H1 (cell line): Measurements from ENCODE around the gene FOXI1. TPM values are rescaled to one million over a fixed set of nuclear protein-coding genes. Genes with fewer than 3 reads are reported as not detected.

Source experiments
- CTCF ChIA-PET: fragments of 300-600 bp; sonication (Branson Sonifier 250); formaldehyde crosslinking; loops from one replicate; lab custom pipeline; 2021; ENCODE audit not compliant: partially characterized antibody; lab: Charles Lee
- POLR2A ChIA-PET: fragments of 300-600 bp; sonication (Branson Sonifier 250); formaldehyde crosslinking; loops from one replicate; lab custom pipeline; 2021; ENCODE audit warnings: inconsistent platforms; ENCODE audit not compliant: partially characterized antibody; lab: Charles Lee
- DNase-seq, 2 experiments: peaks; one replicate each; pipeline versions ENCODE4 v3.0.0 to v3.0.0-alpha.2; 2010 to 2022; ENCODE audit warnings: low spot score in 2 of 2, low read depth in 1 of 2, mixed read lengths in 1 of 2
- FAIRE-seq: peaks from 2 replicates; lab custom pipeline; 2011; peaks lifted over from hg19 to GRCh38; lab: Jason Lieb, UNC
- H2AFZ ChIP-seq: 2 replicates; pipeline ENCODE4 v1.8.1; 2012; ENCODE audit warnings: low read length, inconsistent platforms
- H2AK5ac ChIP-seq: 2 replicates; pipeline ENCODE4 v1.6.1; 2013; ENCODE audit warnings: low read depth, low read length
- H2BK120ac ChIP-seq: replicated peaks from 2 replicates; pipeline ENCODE3; 2013; ENCODE audit warnings: low read depth, low read length, inconsistent platforms
- H2BK12ac ChIP-seq: 2 replicates; pipeline ENCODE4 v1.6.1; 2013; ENCODE audit warnings: low read depth, low read length
- H2BK15ac ChIP-seq: 2 replicates; pipeline ENCODE4 v1.6.1; 2013; ENCODE audit warnings: low read length
- H2BK20ac ChIP-seq: 2 replicates; pipeline ENCODE4 v1.6.1; 2013; ENCODE audit warnings: low read length
- H2BK5ac ChIP-seq: 2 replicates; pipeline ENCODE4 v1.6.1; 2013; ENCODE audit warnings: low read depth, low read length
- H3K14ac ChIP-seq: 2 replicates; pipeline ENCODE4 v1.6.1; 2013; ENCODE audit warnings: inconsistent platforms; ENCODE audit not compliant: insufficient read length
- H3K18ac ChIP-seq: 2 replicates; pipeline ENCODE4 v1.6.1; 2013; ENCODE audit warnings: low read length; ENCODE audit errors: extremely low read depth
- H3K23ac ChIP-seq: 2 replicates; pipeline ENCODE4 v1.6.1; 2013; ENCODE audit warnings: inconsistent platforms; ENCODE audit not compliant: insufficient read length
- H3K23me2 ChIP-seq: 2 replicates; pipeline ENCODE4 v1.6.1; 2013; ENCODE audit warnings: low read depth, low read length
- H3K27ac ChIP-seq: 2 replicates; pipeline ENCODE4 v1.6.1; 2011; ENCODE audit warnings: low read depth, low read length, inconsistent platforms
- H3K27me3 ChIP-seq, 4 experiments: replicated peaks in 1 of 4; 1 replicate in 1 of 4; 2 replicates in 3 of 4; pipeline versions ENCODE4 v1.6.1 to v1.8.1; 2011 to 2013; ENCODE audit warnings: low read length in 3 of 4, mild to moderate bottlenecking in 3 of 4, inconsistent platforms in 2 of 4, mixed read lengths in 2 of 4, moderate library complexity in 1 of 4; ENCODE audit not compliant: control insufficient read depth in 3 of 4, insufficient read depth in 3 of 4; ENCODE audit errors: extremely low read depth in 1 of 4
- H3K36me3 ChIP-seq, 4 experiments: 2 replicates each; pipeline versions ENCODE4 v1.6.1 to v1.8.1; 2011 to 2013; ENCODE audit warnings: mild to moderate bottlenecking in 4 of 4, low read length in 3 of 4, moderate library complexity in 2 of 4, control low read depth in 1 of 4, inconsistent platforms in 1 of 4; ENCODE audit not compliant: insufficient read depth in 4 of 4, control insufficient read depth in 2 of 4
- H3K4ac ChIP-seq: replicated peaks from 2 replicates; pipeline ENCODE3; 2013; ENCODE audit warnings: low read length, low read depth, mixed read lengths, inconsistent platforms; ENCODE audit not compliant: insufficient read length
- H3K4me1 ChIP-seq, 4 experiments: replicated peaks in 1 of 4; 1 replicate in 1 of 4; 2 replicates in 3 of 4; pipeline versions ENCODE4 v1.6.1 to v1.8.1; 2011 to 2013; ENCODE audit warnings: low read length in 3 of 4, inconsistent platforms in 2 of 4, mixed read lengths in 1 of 4; ENCODE audit not compliant: insufficient read depth in 4 of 4, control insufficient read depth in 3 of 4
- H3K4me2 ChIP-seq, 2 experiments: 2 replicates each; pipeline versions ENCODE4 v1.6.1 to v1.8.1; 2011 to 2013; ENCODE audit warnings: low read depth in 2 of 2, low read length in 2 of 2, control low read depth in 1 of 2, inconsistent platforms in 1 of 2, mild to moderate bottlenecking in 1 of 2; ENCODE audit not compliant: insufficient read depth in 1 of 2
- H3K4me3 ChIP-seq, 4 experiments: fragments of 200-600, 300-600 bp in 1 of 4; sonication (generic), shearing (Covaris generic), sonication (Bioruptor Twin) in 1 of 4; 2 replicates each; pipeline versions ENCODE4 v1.5.1 to v1.8.1; 2011 to 2016; ENCODE audit warnings: low read length in 4 of 4, low read depth in 3 of 4, control low read depth in 2 of 4, inconsistent platforms in 2 of 4, mild to moderate bottlenecking in 2 of 4, mixed read lengths in 1 of 4, moderate library complexity in 1 of 4; ENCODE audit not compliant: insufficient read depth in 2 of 4; ENCODE audit errors: extremely low read depth in 1 of 4
- H3K56ac ChIP-seq: replicated peaks from 2 replicates; pipeline ENCODE3; 2013; ENCODE audit warnings: low read depth, mild to moderate bottlenecking, mixed read lengths, low read length, inconsistent platforms; ENCODE audit not compliant: insufficient read length
- H3K79me1 ChIP-seq: 2 replicates; pipeline ENCODE4 v1.6.1; 2013; ENCODE audit warnings: low read depth, low read length, control low read depth
- H3K79me2 ChIP-seq, 2 experiments: 2 replicates each; pipeline versions ENCODE4 v1.6.1 to v1.8.1; 2012 to 2013; ENCODE audit warnings: low read length in 2 of 2, mild to moderate bottlenecking in 2 of 2, inconsistent platforms in 1 of 2; ENCODE audit not compliant: insufficient read depth in 2 of 2, control insufficient read depth in 1 of 2
- H3K9ac ChIP-seq, 4 experiments: replicated peaks in 1 of 4; 1 replicate in 1 of 4; 2 replicates in 3 of 4; pipeline versions ENCODE4 v1.6.1 to v1.8.1; 2011 to 2013; ENCODE audit warnings: low read depth in 3 of 4, low read length in 3 of 4, control low read depth in 2 of 4, mild to moderate bottlenecking in 2 of 4, moderate library complexity in 2 of 4, inconsistent platforms in 1 of 4; ENCODE audit errors: extremely low read depth in 1 of 4
- H3K9me3 ChIP-seq, 2 experiments: 2 replicates each; pipeline versions ENCODE4 v1.6.1 to v1.8.1; 2012 to 2013; ENCODE audit warnings: mild to moderate bottlenecking in 2 of 2, moderate library complexity in 2 of 2, control low read depth in 1 of 2, inconsistent platforms in 1 of 2, low read depth in 1 of 2, low read length in 1 of 2, mixed read lengths in 1 of 2; ENCODE audit not compliant: insufficient read depth in 2 of 2
- H4K20me1 ChIP-seq, 2 experiments: replicated peaks in 1 of 2; 2 replicates each; pipeline versions ENCODE3 to v1.8.1; 2011 to 2013; ENCODE audit warnings: inconsistent platforms in 2 of 2, low read length in 2 of 2, mild to moderate bottlenecking in 1 of 2; ENCODE audit not compliant: insufficient read depth in 2 of 2, control insufficient read depth in 1 of 2
- H4K5ac ChIP-seq: 2 replicates; pipeline ENCODE4 v1.6.1; 2013; ENCODE audit warnings: low read length, low read depth, mixed read lengths, inconsistent platforms; ENCODE audit not compliant: insufficient read length
- H4K8ac ChIP-seq: 2 replicates; pipeline ENCODE4 v1.8.0; 2013; ENCODE audit warnings: mild to moderate bottlenecking, moderate library complexity, low read length, inconsistent platforms; ENCODE audit not compliant: insufficient read depth; ENCODE audit errors: extremely low read depth
- H4K91ac ChIP-seq: replicated peaks from 2 replicates; pipeline ENCODE3; 2013; ENCODE audit warnings: low read length, mixed read lengths, inconsistent platforms; ENCODE audit not compliant: insufficient read length
- ATF3 ChIP-seq: IDR thresholded peaks from 2 replicates; pipeline ENCODE4 v1.6.1; 2011; ENCODE audit warnings: low read depth, mild to moderate bottlenecking, low read length; ENCODE audit not compliant: insufficient read depth
- CBX5 ChIP-seq: fragments of 300-800, 300-1000 bp; sonication (generic); IDR thresholded peaks from 2 replicates; pipeline ENCODE4 v1.7.1; 2016; ENCODE audit warnings: antibody characterized with exemption, low read length, low read depth
- CHD1 ChIP-seq: IDR thresholded peaks from 2 replicates; pipeline ENCODE4 v1.6.1; 2012; ENCODE audit warnings: low read depth, low read length, improper control_type of control experiment
- EZH2 ChIP-seq: fragments of 200-600 bp; sonication (generic); IDR thresholded peaks from 2 replicates; pipeline ENCODE4 v1.7.1; 2012; ENCODE audit warnings: low read depth, mild to moderate bottlenecking, moderate library complexity, low read length, inconsistent platforms; ENCODE audit not compliant: severe bottlenecking
- GABPA ChIP-seq: IDR thresholded peaks from 2 replicates; pipeline ENCODE4 v1.6.1; 2011; ENCODE audit warnings: mild to moderate bottlenecking, low read length, moderate library complexity, borderline replicate concordance; ENCODE audit not compliant: insufficient read depth
- MAX ChIP-seq: IDR thresholded peaks from 2 replicates; pipeline ENCODE4 v1.6.1; 2012; ENCODE audit warnings: inconsistent platforms
- PHF8 ChIP-seq: fragments of 200-600 bp; sonication (generic); conservative IDR thresholded peaks from 2 replicates; pipeline ENCODE4 v1.7.1; 2012; ENCODE audit warnings: low read depth, mild to moderate bottlenecking, inconsistent platforms, low read length, moderate library complexity
- RBBP5 ChIP-seq: IDR thresholded peaks from 2 replicates; pipeline ENCODE4 v1.7.1; 2012; ENCODE audit warnings: low read depth, mild to moderate bottlenecking, inconsistent platforms, low read length, moderate library complexity, borderline replicate concordance
- RNF2 ChIP-seq: fragments of 200-900, 300-1000 bp; sonication (generic); IDR thresholded peaks from 2 replicates; pipeline ENCODE4 v1.7.1; 2016; ENCODE audit warnings: borderline replicate concordance, low read depth, mild to moderate bottlenecking, antibody characterized with exemption, low read length; ENCODE audit not compliant: poor library complexity, severe bottlenecking; ENCODE audit errors: missing control alignments
- SP4 ChIP-seq: IDR thresholded peaks from 2 replicates; pipeline ENCODE4 v1.6.1; 2012; ENCODE audit warnings: low read length, inconsistent platforms
- TCF12 ChIP-seq: IDR thresholded peaks from 2 replicates; pipeline ENCODE4 v1.6.1; 2011; ENCODE audit warnings: low read depth, mild to moderate bottlenecking, low read length
- TEAD4 ChIP-seq: IDR thresholded peaks from 2 replicates; pipeline ENCODE4 v1.6.1; 2012; ENCODE audit warnings: low read depth, low read length, inconsistent platforms, mixed read lengths
- YY1 ChIP-seq: IDR thresholded peaks from 2 replicates; pipeline ENCODE4 v1.6.1; 2011; ENCODE audit warnings: low read depth, mild to moderate bottlenecking, low read length
- WGBS, 2 experiments: shearing (Covaris generic) in 1 of 2; methylation state at CpG; one replicate each; pipeline versions ENCODE4 v1.1.6 to v1.1.7; 2013 to 2015; ENCODE audit warnings: low lambda C conversion rate in 2 of 2, mixed read lengths in 2 of 2, inconsistent platforms in 1 of 2, low coverage in 1 of 2, missing lambda C conversion rate in 1 of 2; ENCODE audit not compliant: insufficient replicate concordance in 2 of 2, insufficient coverage in 1 of 2, insufficient read length in 1 of 2; ENCODE audit errors: extremely low coverage in 1 of 2, missing lambda C conversion rate in 1 of 2; 5-methylcytosine and 5-hydroxymethylcytosine counted together
- polyA plus RNA-seq, 7 experiments: library from polyadenylated mRNA; depleted of rRNA in 3 of 7; stranded (reverse) in 5 of 7; unstranded in 2 of 7; fragments of >200 nt in 5 of 7; fragments of 200-250 nt in 2 of 7; gene quantifications; 1 replicate in 5 of 7; 2 replicates in 1 of 7; 4 replicates in 1 of 7; pipeline versions ENCODE4 v1.2.1 to v1.2.3, GENCODE V29; 2011 to 2013; ENCODE audit warnings: missing spikeins in 2 of 7, mixed read lengths in 2 of 7
- total RNA-seq: library from RNA; stranded (reverse); fragmentation: NEBNext Ultra II Directional; extraction: Animal tissue kit (Norgen Biotek cat#: 25700); gene quantifications from 2 replicates; pipeline ENCODE4 v1.2.1, GENCODE V29; 2021

Gene FOXI1
- total and polyA plus RNA-seq, 2 of the 8 experiments (the other 6 are each of a cell fraction or from before 2014, with no cell fraction given), result not detected

DNA sequence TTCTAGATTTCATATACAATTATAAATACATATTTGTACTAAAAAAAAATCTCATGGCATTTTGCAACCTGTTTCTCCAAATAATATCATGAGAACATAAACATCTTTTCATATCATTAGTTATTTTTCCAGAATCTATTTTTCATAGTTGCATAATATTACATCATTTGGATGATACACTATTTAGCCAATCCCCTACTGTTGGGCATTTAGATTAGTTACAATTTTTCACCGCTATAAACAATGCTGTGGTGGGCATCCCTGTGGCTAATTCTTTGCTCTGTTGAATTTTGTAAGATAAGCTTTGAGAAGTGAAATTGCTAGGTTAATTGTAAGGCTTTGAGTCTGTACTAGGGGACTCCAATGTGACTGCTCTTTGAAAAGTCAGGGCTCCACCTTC is 2.2 kb upstream of the FOXI1 start:
- Histone ChIP-seq H2BK5ac (no peak overlapping the region), H3K9ac (no peak overlapping the region), H2BK120ac (no peak overlapping the region), H2BK12ac (no peak overlapping the region), H3K4ac (no peak overlapping the region), H3K4me3 (no peak overlapping the region), H4K91ac (no peak overlapping the region), H3K9me3 (peaks cover 0 to 4% of the 10 kb centered on the region in 2 experiments; a peak in 1 of 4 replicates), H3K4me1 (peaks cover 0 to 4% (median 0%) of the 10 kb centered on the region in 4 experiments; a peak in 2 of 7 replicates), H3K4me2 (no peak overlapping the region), H4K8ac (no peak overlapping the region), H2BK20ac (no peak overlapping the region), H4K5ac (no peak overlapping the region), H3K14ac (no peak overlapping the region), H3K79me2 (no peaks in the 10 kb centered on the region), H4K20me1 (peaks cover 0 to 1% of the 10 kb centered on the region in 2 experiments), H2AFZ (no peak overlapping the region), H3K27ac (no peak overlapping the region), H2AK5ac (no peak overlapping the region), H3K27me3 (peaks cover 0 to 27% (median 9%) of the 10 kb centered on the region in 4 experiments; a peak in 6 of 7 replicates), H3K79me1 (no peaks in the 10 kb centered on the region), H3K23ac (no peak overlapping the region), H3K56ac (no peak overlapping the region), H3K36me3 (no peaks in the 10 kb centered on the region), H2BK15ac (no peak overlapping the region), H3K23me2 (no peaks in the 10 kb centered on the region), H3K18ac (no peak overlapping the region)
- WGBS, 2 experiments, result 83% methylated on average over 1 of the region's 1 CpG; no CpG with 5 or more reads in 1 of the 2 experiments
- FAIRE-seq (no peak), DNase-seq (no peak)
- CTCF ChIA-PET, result interaction anchor here (1.0 to 16.0 kb wide), 3 partner anchors 19 to 85 kb away, joined by 3 to 217 read pairs (median 3); no protein-coding TSS in a partner anchor
- POLR2A ChIA-PET, result no interaction called here
- TF ChIP-seq MAX (no peak), SP4 (no peak), RNF2 (no peak), CBX5 (no peak), TCF12 (no peak), CHD1 (no peak), YY1 (no peak), TEAD4 (no peak), RBBP5 (no peak), GABPA (no peak), ATF3 (no peak), PHF8 (no peak), EZH2 (no peak)
